K562 (cell line): ENCODE data around the gene ARHGEF1. TPM values are rescaled to one million over a fixed set of nuclear protein-coding genes. Genes with fewer than 3 reads are reported as not detected.

Experiments used
- ARID2 ChIP-seq: fragments of 450-650 bp; IDR thresholded peaks from 2 replicates; pipeline ENCODE4 v1.6.1; 2017; ENCODE audit warnings: antibody characterized with exemption, mild to moderate bottlenecking
- ATF3 ChIP-seq, 2 experiments: fragments of 450-650 bp in 1 of 2; sonication (generic) in 1 of 2; formaldehyde crosslinking in 1 of 2; IDR thresholded peaks in 1 of 2; conservative IDR thresholded peaks in 1 of 2; 2 replicates each; pipeline versions ENCODE4 v1.6.1 to v1.8.1; 2016 to 2023; ENCODE audit warnings: mild to moderate bottlenecking in 2 of 2, moderate library complexity in 2 of 2, inconsistent platforms in 1 of 2, missing genetic modification reagents in 1 of 2
- CBX1 ChIP-seq: sonication (generic); IDR thresholded peaks from 2 replicates; pipeline ENCODE4 v1.6.1; 2016; ENCODE audit warnings: antibody characterized with exemption, low read depth, mild to moderate bottlenecking
- CHD1 ChIP-seq: fragments of 200-600 bp; sonication (generic); IDR thresholded peaks from one replicate; pipeline ENCODE4 v1.6.1; 2012; ENCODE audit warnings: mild to moderate bottlenecking, moderate library complexity, low read length, inconsistent platforms
- CREM ChIP-seq: IDR thresholded peaks from 2 replicates; pipeline ENCODE4 v1.6.1; 2014; ENCODE audit warnings: antibody characterized with exemption, low read depth
- DPF2 ChIP-seq: fragments of 450-650 bp; IDR thresholded peaks from 2 replicates; pipeline ENCODE4 v1.6.1; 2016
- GABPB1 ChIP-seq: sonication (generic); formaldehyde crosslinking; IDR thresholded peaks from 2 replicates; pipeline ENCODE4 v1.8.0; 2022; ENCODE audit warnings: mild to moderate bottlenecking, missing genetic modification reagents
- GTF2A2 ChIP-seq: IDR thresholded peaks from 2 replicates; pipeline ENCODE4 v1.6.1; 2016; ENCODE audit warnings: mild to moderate bottlenecking, missing genetic modification characterization, missing compliant biosample characterization
- HDAC1 ChIP-seq, 2 experiments: fragments of 450-650 bp; IDR thresholded peaks; 2 replicates each; pipeline ENCODE4 v1.6.1; 2016 to 2017; ENCODE audit warnings: inconsistent platforms in 1 of 2, mild to moderate bottlenecking in 1 of 2, moderate library complexity in 1 of 2
- ILK ChIP-seq: fragments of 450-650 bp; IDR thresholded peaks from 2 replicates; pipeline ENCODE4 v1.6.1; 2016; ENCODE audit warnings: missing genetic modification characterization, low read depth, mild to moderate bottlenecking, missing compliant biosample characterization, moderate library complexity, borderline replicate concordance
- JUND ChIP-seq, 2 experiments: IDR thresholded peaks; 2 replicates in 1 of 2; 3 replicates in 1 of 2; pipeline ENCODE4 v1.6.1; 2011; ENCODE audit warnings: borderline replicate concordance in 2 of 2, low read depth in 2 of 2, low read length in 2 of 2, improper control_type of control experiment in 1 of 2, missing biosample characterization in 1 of 2, missing genetic modification characterization in 1 of 2, missing genetic modification reagents in 1 of 2
- KLF16 ChIP-seq: IDR thresholded peaks from 2 replicates; pipeline ENCODE4 v1.6.1; 2016; ENCODE audit warnings: antibody characterized with exemption
- MAX ChIP-seq: sonication (generic); formaldehyde crosslinking; IDR thresholded peaks from 2 replicates; pipeline ENCODE4 v1.9.0; 2022; ENCODE audit warnings: mild to moderate bottlenecking, missing genetic modification reagents
- MNT ChIP-seq, 2 experiments: fragments of 450-650 bp; conservative IDR thresholded peaks; 2 replicates each; pipeline ENCODE4 v1.6.1; 2017; ENCODE audit warnings: mild to moderate bottlenecking in 2 of 2, moderate library complexity in 2 of 2
- NFIX ChIP-seq: fragments of 250-450 bp; sonication (Bioruptor Pico); IDR thresholded peaks from 2 replicates; pipeline ENCODE4 v1.4.0; 2020; ENCODE audit warnings: low read depth, mild to moderate bottlenecking, moderate library complexity
- NKRF ChIP-seq: fragments of 450-650 bp; IDR thresholded peaks from 2 replicates; pipeline ENCODE4 v1.6.1; 2016; ENCODE audit warnings: borderline replicate concordance
- POU5F1 ChIP-seq: fragments of 150-350 bp; IDR thresholded peaks from 2 replicates; pipeline ENCODE4 v1.6.1; 2014; ENCODE audit warnings: borderline replicate concordance, low read length, low read depth, mild to moderate bottlenecking; ENCODE audit not compliant: partially characterized antibody
- PTRF ChIP-seq: fragments of 450-650 bp; IDR thresholded peaks from 2 replicates; pipeline ENCODE4 v1.6.1; 2016; ENCODE audit warnings: mild to moderate bottlenecking, missing genetic modification characterization, missing compliant biosample characterization
- SMAD4 ChIP-seq: fragments of 250-450 bp; sonication (Bioruptor Pico); conservative IDR thresholded peaks from 2 replicates; pipeline ENCODE4 v1.8.0; 2021; ENCODE audit warnings: inconsistent platforms, mild to moderate bottlenecking, moderate library complexity
- TCF15 ChIP-seq: fragments of 250-450 bp; sonication (Bioruptor Pico); IDR thresholded peaks from 2 replicates; pipeline ENCODE4 v1.8.0; 2022; ENCODE audit warnings: moderate library complexity, mild to moderate bottlenecking, inconsistent platforms
- ZNF655 ChIP-seq: fragments of 250-450 bp; sonication (Bioruptor Pico); IDR thresholded peaks from 2 replicates; pipeline ENCODE4 v1.5.0; 2021
- ZNF830 ChIP-seq: fragments of 250-450 bp; sonication (Bioruptor Pico); IDR thresholded peaks from 2 replicates; pipeline ENCODE4 v1.5.0; 2021; ENCODE audit warnings: mild to moderate bottlenecking
- polyA plus RNA-seq, 8 experiments: library from polyadenylated mRNA; depleted of rRNA in 4 of 8; stranded (reverse) in 5 of 8; unstranded in 3 of 8; fragments of >200 nt; fragmentation: Nextera tagmentation in 2 of 8; fragmentation: Illumina TruSeq in 1 of 8; extraction: Ambion mirVana in 2 of 8; extraction: Trizol in 1 of 8; gene quantifications; 2 replicates each; pipeline versions ENCODE4 v1.2.1 to v1.2.3, GENCODE V29; 2011 to 2014; ENCODE audit warnings: inconsistent platforms in 1 of 8, missing spikeins in 1 of 8
- total RNA-seq, 7 experiments: library from RNA; depleted of rRNA in 6 of 7; stranded (reverse); fragments of >200 nt in 6 of 7; fragmentation: Illumina TruSeq in 2 of 7; extraction: Trizol in 2 of 7; gene quantifications; 2 replicates each; pipeline versions ENCODE4 v1.2.1 to v1.2.3, GENCODE V29; 2011 to 2021; ENCODE audit warnings: low replicate concordance in 1 of 7

The ARHGEF1 gene
- total and polyA plus RNA-seq, 9 of the 15 experiments (the other 6 are each of a cell fraction or from before 2014, with no cell fraction given) = 1.9 to 149 (median 29.8) TPM

GRCh38 chr19:41930322-41930722 lies 47.3 kb downstream of the ARHGEF1 start (continued):
- TF ChIP-seq ATF3 (IDR thresholded peaks at IDR 0.05) (no peak), ATF3 (CRISPR knock-in tag; conservative IDR thresholded peaks at IDR 0.05) (no peak), ZNF830 (no peak), CHD1 (no peak), NKRF (peak; percentile 25; the same call in 1 of the 2 replicates), ZNF655 (CRISPR knock-in tag) (no peak), CBX1 (no peak), HDAC1 (IDR thresholded peaks at IDR 0.05) (peak in 1 of 2 experiments; percentile 55; a peak in 2 of 4 replicates), DPF2 (peak; percentile 66; the same call in 1 of the 2 replicates), SMAD4 (CRISPR knock-in tag) (no peak), CREM (peak; percentile 15; the same call in 1 of the 2 replicates), NFIX (CRISPR knock-in tag) (no peak), POU5F1 (no peak), JUND (IDR thresholded peaks at IDR 0.05; ENCODE audit: borderline replicate concordance, low read depth, low read length) (peak; percentile 21; the same call in 1 of the 2 replicates), JUND (tag; IDR thresholded peaks at IDR 0.05; ENCODE audit: borderline replicate concordance, low read depth, low read length) (no peak), ARID2 (no peak), PTRF (no peak), MNT (conservative IDR thresholded peaks at IDR 0.05) (peak in 1 of 2 experiments; percentile 80; a peak in 3 of 4 replicates), GABPB1 (CRISPR knock-in tag) (no peak), MAX (CRISPR knock-in tag) (peak; percentile 78), ILK (tag) (no peak), TCF15 (CRISPR knock-in tag) (no peak), KLF16 (no peak), GTF2A2 (tag) (no peak)
